Dermis microvascular lymphatic vessel endothelial cell (primary cell): Measurements from ENCODE around the gene USB1. TPM values are rescaled to one million over a fixed set of nuclear protein-coding genes. Genes with fewer than 3 reads are reported as not detected.

Source experiments
- DNase-seq, 2 donors: peaks; one replicate each; pipeline versions ENCODE4 v3.0.0 to v3.0.0-alpha.2; 2010; ENCODE audit warnings: low read depth in 2 of 2
- total RNA-seq: library from RNA; depleted of rRNA; stranded (reverse); fragments of >200 nt; gene quantifications from 2 replicates; pipeline ENCODE4 v1.2.1, GENCODE V29; 2014

Gene USB1
- 20.4 and 33.8 TPM in 2 replicates for total RNA-seq

- peak; percentile 57 to 78 for DNase-seq
Observed at GRCh38 chr16:58000706-58001676, at the start of gene USB1. USB1 (plus strand) TSS chr16:58001407; CDS start chr16:58001484, 77 bp downstream.

GRCh38 chr16:57952909-57953308 lies 48.3 kb upstream of the USB1 start:
- DNase-seq, result no peak

GRCh38 chr16:57953857-57954256 lies 47.4 kb upstream of the USB1 start:
- no peak for DNase-seq

- no peak for DNase-seq
Observed at GRCh38 chr16:57955572-57956188, 45.5 kb upstream of the USB1 start.

GRCh38 chr16:57956270-57956808 lies 44.9 kb upstream of the USB1 start:
- DNase-seq, result no peak

- DNase-seq, result no peak
Observed at GRCh38 chr16:57956924-57957672, 44.1 kb upstream of the USB1 start.

- no peak for DNase-seq
Observed at GRCh38 chr16:57957673-57958392, 43.4 kb upstream of the USB1 start.

GRCh38 chr16:57958544-57958943 lies 42.7 kb upstream of the USB1 start:
- DNase-seq, result no peak

- no peak for DNase-seq
Observed at GRCh38 chr16:57959121-57959520, 42.1 kb upstream of the USB1 start.

- DNase-seq, result no peak
Observed at GRCh38 chr16:57959804-57960203, 41.4 kb upstream of the USB1 start.

GRCh38 chr16:57960310-57960709 lies 40.9 kb upstream of the USB1 start:
- DNase-seq, result no peak

- no peak for DNase-seq
Observed at GRCh38 chr16:57960826-57961472, 40.3 kb upstream of the USB1 start.

GRCh38 chr16:57961538-57961937 lies 39.7 kb upstream of the USB1 start:
- no peak for DNase-seq

- DNase-seq, result no peak
Observed at GRCh38 chr16:57962046-57962445, 39.2 kb upstream of the USB1 start.

GRCh38 chr16:57962756-57963155 lies 38.5 kb upstream of the USB1 start:
- no peak for DNase-seq

- no peak for DNase-seq
Observed at GRCh38 chr16:57964157-57964700, 37.0 kb upstream of the USB1 start.

- no peak for DNase-seq
Observed at GRCh38 chr16:57966204-57966771, 34.9 kb upstream of the USB1 start.

- DNase-seq, result no peak
Observed at GRCh38 chr16:57966986-57967385, 34.2 kb upstream of the USB1 start.

- no peak for DNase-seq
Observed at GRCh38 chr16:57967916-57968315, 33.3 kb upstream of the USB1 start.
